K562 (cell line): ENCODE data around the gene PPP1R13L. TPM values are rescaled to one million over a fixed set of nuclear protein-coding genes. Genes with fewer than 3 reads are reported as not detected.

Source experiments
- BMI1 ChIP-seq: fragments of 150-350 bp; IDR thresholded peaks from 2 replicates; pipeline ENCODE4 v1.6.1; 2014; ENCODE audit warnings: low read length
- CBFB ChIP-seq: sonication (generic); formaldehyde crosslinking; IDR thresholded peaks from 2 replicates; pipeline ENCODE4 v1.4.0; 2020; ENCODE audit warnings: mild to moderate bottlenecking, missing genetic modification reagents
- CREB3 ChIP-seq: fragments of 450-650 bp; conservative IDR thresholded peaks from 2 replicates; pipeline ENCODE4 v1.6.1; 2016; ENCODE audit warnings: missing genetic modification characterization, low read depth, mild to moderate bottlenecking, missing compliant biosample characterization, moderate library complexity
- CREM ChIP-seq: IDR thresholded peaks from 2 replicates; pipeline ENCODE4 v1.6.1; 2014; ENCODE audit warnings: antibody characterized with exemption, low read depth
- DIDO1 ChIP-seq: fragments of 450-650 bp; IDR thresholded peaks from 2 replicates; pipeline ENCODE4 v1.6.1; 2016; ENCODE audit warnings: low read depth, missing biosample characterization, missing genetic modification characterization
- DNMT1 ChIP-seq: fragments of 450-650 bp; IDR thresholded peaks from 2 replicates; pipeline ENCODE4 v1.6.1; 2016; ENCODE audit warnings: antibody characterized with exemption, mild to moderate bottlenecking
- E2F6 ChIP-seq, 2 experiments: IDR thresholded peaks; 2 replicates each; pipeline ENCODE4 v1.6.1; 2011; ENCODE audit warnings: borderline replicate concordance in 1 of 2, control low read depth in 1 of 2, low read depth in 1 of 2, low read length in 1 of 2, mild to moderate bottlenecking in 1 of 2, mixed read lengths in 1 of 2, moderate library complexity in 1 of 2; ENCODE audit not compliant: insufficient read depth in 1 of 2, insufficient read length in 1 of 2, poor library complexity in 1 of 2, severe bottlenecking in 1 of 2; ENCODE audit errors: extremely low read depth in 1 of 2
- ELF2 ChIP-seq: fragments of 250-450 bp; sonication (Bioruptor Pico); IDR thresholded peaks from 2 replicates; pipeline ENCODE4 v1.5.0; 2021; ENCODE audit warnings: mild to moderate bottlenecking
- ETS1 ChIP-seq: conservative IDR thresholded peaks from 2 replicates; pipeline ENCODE4 v1.6.1; 2011; ENCODE audit warnings: low read depth, mild to moderate bottlenecking, low read length; ENCODE audit not compliant: control insufficient read depth
- MEF2D ChIP-seq: conservative IDR thresholded peaks from 2 replicates; pipeline ENCODE4 v1.6.1; 2016; ENCODE audit warnings: low read depth, missing genetic modification characterization, missing compliant biosample characterization
- MEIS2 ChIP-seq: fragments of 450-650 bp; IDR thresholded peaks from 2 replicates; pipeline ENCODE4 v1.6.1; 2014; ENCODE audit warnings: mild to moderate bottlenecking; ENCODE audit not compliant: partially characterized antibody
- MITF ChIP-seq: IDR thresholded peaks from 2 replicates; pipeline ENCODE4 v1.6.1; 2014; ENCODE audit warnings: antibody characterized with exemption
- POLR2B ChIP-seq: fragments of 450-650 bp; IDR thresholded peaks from 2 replicates; pipeline ENCODE4 v1.6.1; 2018; ENCODE audit warnings: low read depth; ENCODE audit not compliant: partially characterized antibody
- POLR3G ChIP-seq: IDR thresholded peaks from 2 replicates; pipeline ENCODE4 v1.6.1; 2011; ENCODE audit not compliant: insufficient read length, insufficient replicate concordance; ENCODE audit errors: extremely low read depth
- RAD21 ChIP-seq, 2 experiments: fragments of 250-450 bp in 1 of 2; fragments of 450-650 bp in 1 of 2; sonication (Bioruptor Pico) in 1 of 2; formaldehyde crosslinking in 1 of 2; IDR thresholded peaks in 1 of 2; conservative IDR thresholded peaks in 1 of 2; 2 replicates each; pipeline versions ENCODE4 v1.4.0 to v1.8.0; 2020 to 2022; ENCODE audit warnings: mild to moderate bottlenecking in 2 of 2, moderate library complexity in 1 of 2
- RBM22 ChIP-seq: fragments of 200-400 bp; formaldehyde crosslinking; IDR thresholded peaks from 2 replicates; pipeline ENCODE4 v1.6.1; 2018; ENCODE audit warnings: low read length, low read depth; ENCODE audit not compliant: poor library complexity, severe bottlenecking
- RCOR1 ChIP-seq, 2 experiments: IDR thresholded peaks; 2 replicates each; pipeline ENCODE4 v1.6.1; 2012; ENCODE audit warnings: low read depth in 2 of 2, low read length in 2 of 2, borderline replicate concordance in 1 of 2, improper control_type of control experiment in 1 of 2
- RFX7 ChIP-seq: fragments of 250-450 bp; sonication (Bioruptor Pico); IDR thresholded peaks from 2 replicates; pipeline ENCODE4 v1.5.1; 2021; ENCODE audit warnings: mild to moderate bottlenecking
- ZNF347 ChIP-seq: fragments of 450-650 bp; formaldehyde crosslinking; IDR thresholded peaks from 2 replicates; pipeline ENCODE4 v1.4.0; 2020; ENCODE audit warnings: low read depth, mild to moderate bottlenecking, moderate library complexity
- ZNF511 ChIP-seq: sonication (generic); formaldehyde crosslinking; IDR thresholded peaks from 2 replicates; pipeline ENCODE4 v1.8.0; 2022; ENCODE audit warnings: mild to moderate bottlenecking, missing genetic modification reagents
- ZNF583 ChIP-seq: fragments of 250-450 bp; sonication (Bioruptor Pico); IDR thresholded peaks from 2 replicates; pipeline ENCODE4 v1.4.0; 2020
- ZNF695 ChIP-seq: fragments of 450-650 bp; formaldehyde crosslinking; IDR thresholded peaks from 2 replicates; pipeline ENCODE4 v1.4.0; 2020; ENCODE audit warnings: mild to moderate bottlenecking, moderate library complexity
- polyA plus RNA-seq, 8 experiments: library from polyadenylated mRNA; depleted of rRNA in 4 of 8; stranded (reverse) in 5 of 8; unstranded in 3 of 8; fragments of >200 nt; fragmentation: Nextera tagmentation in 2 of 8; fragmentation: Illumina TruSeq in 1 of 8; extraction: Ambion mirVana in 2 of 8; extraction: Trizol in 1 of 8; gene quantifications; 2 replicates each; pipeline versions ENCODE4 v1.2.1 to v1.2.3, GENCODE V29; 2011 to 2014; ENCODE audit warnings: inconsistent platforms in 1 of 8, missing spikeins in 1 of 8
- total RNA-seq, 7 experiments: library from RNA; depleted of rRNA in 6 of 7; stranded (reverse); fragments of >200 nt in 6 of 7; fragmentation: Illumina TruSeq in 2 of 7; extraction: Trizol in 2 of 7; gene quantifications; 2 replicates each; pipeline versions ENCODE4 v1.2.1 to v1.2.3, GENCODE V29; 2011 to 2021; ENCODE audit warnings: low replicate concordance in 1 of 7

PPP1R13L gene
- total and polyA plus RNA-seq, 9 of the 15 experiments (the other 6 are each of a cell fraction or from before 2014, with no cell fraction given), result 0.32 to 6.7 (median 2.0) TPM

GRCh38 chr19:45444318-45445041, 39.6 kb upstream of the PPP1R13L start (continued):
- no peak for TF ChIP-seq MITF
- no peak for TF ChIP-seq ZNF695 (CRISPR knock-in tag)
- TF ChIP-seq ETS1, result no peak; the same call in 1 of the 2 replicates
- TF ChIP-seq RBM22, result peak; percentile 95
- no peak for TF ChIP-seq POLR2B
- TF ChIP-seq ELF2 (CRISPR knock-in tag), result no peak
- TF ChIP-seq BMI1, result peak; percentile 66
- TF ChIP-seq DNMT1, result no peak
- no peak for TF ChIP-seq ZNF347 (CRISPR knock-in tag)
- TF ChIP-seq ZNF583 (CRISPR knock-in tag), result no peak
- TF ChIP-seq RFX7 (CRISPR knock-in tag), result no peak
- TF ChIP-seq POLR3G, result no peak
- no peak for TF ChIP-seq MEF2D (tag)
- no peak; a peak in 1 of 4 replicates for TF ChIP-seq RCOR1 (IDR thresholded peaks at IDR 0.05; ENCODE audit: borderline replicate concordance in 1 of 2, low read depth in 2 of 2, low read length in 2 of 2)
- no peak for TF ChIP-seq CREB3 (tag)
- no peak for TF ChIP-seq MEIS2
- TF ChIP-seq RAD21 (CRISPR knock-in tag; conservative IDR thresholded peaks at IDR 0.05 in 1 of 2, IDR thresholded peaks at IDR 0.05 in 1 of 2), result peak in 1 of 2 experiments; percentile 13; a peak in 1 of 4 replicates
- no peak for TF ChIP-seq CBFB (CRISPR knock-in tag)
- peak; percentile 35 to 70 for TF ChIP-seq E2F6 (IDR thresholded peaks at IDR 0.05; ENCODE audit: borderline replicate concordance in 1 of 2, extremely low read depth in 1 of 2, insufficient read depth in 1 of 2, insufficient read length in 1 of 2, low read depth in 1 of 2, low read length in 1 of 2, poor library complexity in 1 of 2, severe bottlenecking in 1 of 2)
- TF ChIP-seq CREM, result no peak
- no peak for TF ChIP-seq ZNF511 (CRISPR knock-in tag)
- no peak for TF ChIP-seq DIDO1 (tag)
